NCI-H1092 (cell line): ENCODE measurements around the gene CCR7.

ENCODE experiments used
- DNase-seq: peaks from one replicate; lab custom pipeline; 2025; lab: John Stamatoyannopoulos, UW

The CCR7 gene

GRCh38 chr17:40516581-40517285 lies 48.5 kb downstream of the CCR7 start:
- DNase-seq, result no peak

GRCh38 chr17:40515491-40516041 lies 49.7 kb downstream of the CCR7 start:
- no peak for DNase-seq

GRCh38 chr17:40515011-40515410 lies 50.3 kb downstream of the CCR7 start:
- no peak for DNase-seq

- DNase-seq, result no peak
Observed at GRCh38 chr17:40514013-40514875, 51.0 kb downstream of the CCR7 start.

- no peak for DNase-seq
Observed at GRCh38 chr17:40511667-40512220, 53.5 kb downstream of the CCR7 start.

- DNase-seq, result no peak
Observed at GRCh38 chr17:40511136-40511535, 54.1 kb downstream of the CCR7 start.

GRCh38 chr17:40510328-40510648 lies 55.0 kb downstream of the CCR7 start:
- no peak for DNase-seq

GRCh38 chr17:40509626-40510327 lies 55.5 kb downstream of the CCR7 start:
- DNase-seq, result no peak

- no peak for DNase-seq
Observed at GRCh38 chr17:40506786-40507185, 58.5 kb downstream of the CCR7 start.
